PC-9 (cell line): Measurements from ENCODE around the gene CLCN3. TPM values are rescaled to one million over a fixed set of nuclear protein-coding genes. Genes with fewer than 3 reads are reported as not detected.

Experiments used
- BruUV-seq: library from RNA; stranded (reverse); fragments of 400-500 nt; replicated peaks from 2 replicates; lab custom pipeline; 2021; lab: Mats Ljungman, UMichigan
- CTCF ChIA-PET: fragments of 300-600 bp; sonication (Branson Sonifier 250); formaldehyde crosslinking; loops from one replicate; lab custom pipeline; 2022; ENCODE audit warnings: antibody characterized with exemption; lab: Charles Lee
- POLR2A ChIA-PET: fragments of 300-600 bp; sonication (Branson Sonifier 250); formaldehyde crosslinking; loops from one replicate; lab custom pipeline; 2022; ENCODE audit warnings: antibody characterized with exemption; ENCODE audit not compliant: unreplicated experiment; lab: Charles Lee
- DNase-seq, 2 experiments: peaks; one replicate each; pipeline versions ENCODE4 v3.0.0 to v3.0.0-alpha.2; 2015 to 2022; ENCODE audit warnings: mixed read lengths in 1 of 2
- H2AFZ ChIP-seq: fragments of 200-600 bp; sonication (generic); 2 replicates; pipeline ENCODE4 v1.8.1; 2017; ENCODE audit warnings: antibody characterized with exemption
- H3F3A ChIP-seq: fragments of 200-600 bp; sonication (generic); 2 replicates; pipeline ENCODE4 v1.8.1; 2017; ENCODE audit warnings: antibody characterized with exemption, mild to moderate bottlenecking, low read depth; ENCODE audit not compliant: insufficient read depth
- H3K27ac ChIP-seq: fragments of 200-600 bp; sonication (generic); 2 replicates; pipeline ENCODE4 v1.6.1; 2016; ENCODE audit warnings: mixed run types
- H3K27me3 ChIP-seq: fragments of 200-600 bp; sonication (generic); 2 replicates; pipeline ENCODE4 v1.6.1; 2016; ENCODE audit warnings: low read depth, mixed run types; ENCODE audit not compliant: insufficient read depth
- H3K36me3 ChIP-seq: fragments of 200-600 bp; sonication (generic); 2 replicates; pipeline ENCODE4 v1.6.1; 2016; ENCODE audit warnings: low read depth, mixed run types
- H3K4me1 ChIP-seq: fragments of 200-600 bp; sonication (generic); replicated peaks from 2 replicates; pipeline ENCODE4 v1.6.1; 2016; ENCODE audit warnings: mixed run types; ENCODE audit not compliant: insufficient read depth
- H3K4me2 ChIP-seq: fragments of 200-600 bp; sonication (generic); 2 replicates; pipeline ENCODE4 v1.6.1; 2017; ENCODE audit warnings: mixed run types
- H3K4me3 ChIP-seq: fragments of 200-600 bp; sonication (generic); 2 replicates; pipeline ENCODE4 v1.6.1; 2016; ENCODE audit warnings: mixed run types
- H3K79me2 ChIP-seq: fragments of 200-600 bp; sonication (generic); 2 replicates; pipeline ENCODE4 v1.6.1; 2017; ENCODE audit warnings: low read depth, mixed run types
- H3K9me2 ChIP-seq: fragments of 200-600 bp; sonication (generic); 2 replicates; pipeline ENCODE4 v1.8.1; 2017; ENCODE audit warnings: mild to moderate bottlenecking; ENCODE audit not compliant: insufficient read depth
- H3K9me3 ChIP-seq: fragments of 200-600 bp; sonication (generic); 2 replicates; pipeline ENCODE4 v1.8.1; 2016; ENCODE audit warnings: low read depth; ENCODE audit not compliant: insufficient read depth
- H4K20me1 ChIP-seq: fragments of 200-600 bp; sonication (generic); 2 replicates; pipeline ENCODE4 v1.8.1; 2017; ENCODE audit not compliant: insufficient read depth
- CTCF ChIP-seq: fragments of 200-600 bp; sonication (generic); conservative IDR thresholded peaks from 2 replicates; pipeline ENCODE4 v1.6.1; 2017; ENCODE audit warnings: mixed run types, antibody characterized with exemption, mild to moderate bottlenecking, moderate library complexity
- EZH2 ChIP-seq: fragments of 200-600 bp; sonication (generic); IDR thresholded peaks from 2 replicates; pipeline ENCODE4 v1.8.0; 2017; ENCODE audit warnings: antibody characterized with exemption, low read depth
- intact Hi-C: fragments of 100-400 bp; cut with micrococcal nuclease; formaldehyde crosslinking; loops from one replicate; pipeline ENCODE4 v1.10.0; 2022; ENCODE audit not compliant: unreplicated experiment
- total RNA-seq: library from RNA; stranded (reverse); gene quantifications from 2 replicates; pipeline ENCODE4 v1.2.3, GENCODE V29; 2021

The CLCN3 gene
- total RNA-seq, 1 experiment from 2014 or later, result 51.6 TPM

- TF ChIP-seq EZH2 (no peak), CTCF (no peak)
- POLR2A ChIA-PET, result no interaction called here
Measured at GRCh38 chr4:169617306-169617705, 3.1 kb upstream of the CLCN3 start.

GRCh38 chr4:169618286-169618685, 2.1 kb upstream of the CLCN3 start:
- Histone ChIP-seq H3K4me2 (no peak overlapping the region), H3K27me3 (no peaks in the 10 kb centered on the region), H3K9me2 (no peaks in the 10 kb centered on the region), H3K4me1 (peaks cover 23% of the 10 kb centered on the region), H3F3A (peaks cover 8% of the 10 kb centered on the region; the same call in 1 of the 2 replicates), H3K36me3 (no peaks in the 10 kb centered on the region), H4K20me1 (no peaks in the 10 kb centered on the region), H2AFZ (no peak overlapping the region), H3K27ac (no peak overlapping the region), H3K79me2 (peaks cover 28% of the 10 kb centered on the region), H3K4me3 (no peak overlapping the region), H3K9me3 (no peaks in the 10 kb centered on the region)
- TF ChIP-seq CTCF (no peak), EZH2 (no peak)
- CTCF ChIA-PET, result no interaction called here
- POLR2A ChIA-PET, result no interaction called here
- BruUV-seq, result no TSS peak
- intact Hi-C loops, result loop anchor here (10.0 kb wide), 1 partner anchor 327 kb away; no protein-coding TSS in a partner anchor
- no peak for DNase-seq

More at GRCh38 chr4:169617306-169617705, 3.1 kb upstream of the CLCN3 start:
- CTCF ChIA-PET, result no interaction called here
- H3K4me1 ChIP-seq, result peaks cover 18% of the 10 kb centered on the region
- no peak for DNase-seq
- no peak overlapping the region for H3K4me3 ChIP-seq
- H3K79me2 ChIP-seq, result peaks cover 18% of the 10 kb centered on the region
- no peaks in the 10 kb centered on the region for H3K9me3 ChIP-seq
- no peaks in the 10 kb centered on the region for H4K20me1 ChIP-seq
- no peak overlapping the region for H3K27ac ChIP-seq
- H2AFZ ChIP-seq, result no peak overlapping the region
- intact Hi-C loops, result loop anchor here (10.0 kb wide), 1 partner anchor 327 kb away; no protein-coding TSS in a partner anchor
- no peaks in the 10 kb centered on the region for H3K9me2 ChIP-seq
- no peak overlapping the region for H3K4me2 ChIP-seq
- no peaks in the 10 kb centered on the region for H3K27me3 ChIP-seq
- H3F3A ChIP-seq, result peaks cover 13% of the 10 kb centered on the region; the same call in 1 of the 2 replicates
- H3K36me3 ChIP-seq, result no peaks in the 10 kb centered on the region
- BruUV-seq, result no TSS peak

GRCh38 chr4:169618986-169619385, 1.4 kb upstream of the CLCN3 start:
- Histone ChIP-seq H3K9me2 (no peaks in the 10 kb centered on the region), H3K27ac (peak overlapping the region; percentile 84; the same call in 1 of the 2 replicates), H3F3A (peaks cover 5% of the 10 kb centered on the region; the same call in 1 of the 2 replicates), H3K4me1 (peaks cover 18% of the 10 kb centered on the region), H3K27me3 (no peaks in the 10 kb centered on the region), H3K79me2 (peaks cover 35% of the 10 kb centered on the region), H3K36me3 (no peaks in the 10 kb centered on the region), H4K20me1 (no peaks in the 10 kb centered on the region), H3K9me3 (no peaks in the 10 kb centered on the region), H3K4me3 (peak overlapping the region; percentile 72), H2AFZ (peak overlapping the region; percentile 70), H3K4me2 (peak overlapping the region; percentile 91)
- ChIA-PET POLR2A (no interaction called here), CTCF (interaction anchor here (0.5 to 0.7 kb wide), 2 partner anchors 32 to 75 kb away, joined by 4 to 14 read pairs; no protein-coding TSS in a partner anchor)
- intact Hi-C loops, result loop anchor here (10.0 kb wide), 1 partner anchor 326 kb away; no protein-coding TSS in a partner anchor
- TF ChIP-seq CTCF, result no peak
- TF ChIP-seq EZH2, result no peak
- DNase-seq, result no peak
- BruUV-seq, result no TSS peak
